BLaER1 treated with 17β-estradiol and CSF1 and Interleukin-3, amounts not matched to agents 10 nM and 100 nM (cell line): ENCODE measurements around the gene MC2R.

ENCODE experiments used
- H3K27ac ChIP-seq, 11 experiments: shearing (Covaris generic); formaldehyde crosslinking; 2 replicates each; pipeline ENCODE4 v1.8.1; 2022
- H3K27me3 ChIP-seq, 11 experiments: shearing (Covaris generic); formaldehyde crosslinking; 2 replicates each; pipeline ENCODE4 v1.8.1; 2022
- H3K36me3 ChIP-seq, 11 experiments: shearing (Covaris generic); formaldehyde crosslinking; 2 replicates each; pipeline ENCODE4 v1.8.1; 2022
- H3K4me1 ChIP-seq, 10 experiments: shearing (Covaris generic); formaldehyde crosslinking; 2 replicates each; pipeline ENCODE4 v1.8.1; 2022
- H3K4me2 ChIP-seq, 11 experiments: shearing (Covaris generic); formaldehyde crosslinking; 2 replicates each; pipeline ENCODE4 v1.8.1; 2022
- H3K4me3 ChIP-seq, 10 experiments: shearing (Covaris generic); formaldehyde crosslinking; 2 replicates each; pipeline ENCODE4 v1.8.1; 2022
- H3K9ac ChIP-seq, 11 experiments: shearing (Covaris generic); formaldehyde crosslinking; 2 replicates each; pipeline ENCODE4 v1.8.1; 2022
- H3K9me3 ChIP-seq, 11 experiments: shearing (Covaris generic); formaldehyde crosslinking; replicated peaks in 1 of 11; 2 replicates each; pipeline ENCODE4 v1.8.1; 2022
- H4K20me1 ChIP-seq, 11 experiments: shearing (Covaris generic); formaldehyde crosslinking; 2 replicates each; pipeline ENCODE4 v1.8.1; 2022
- Cebpa-rat ChIP-seq, 11 experiments: shearing (Covaris generic); IDR thresholded peaks; 2 replicates each; pipeline ENCODE4 v1.8.1; 2022

The MC2R gene

GRCh38 chr18:13900633-13901032, 14.7 kb downstream of the MC2R start:
- Histone ChIP-seq H4K20me1 (no peaks in the 10 kb centered on the region), H3K9ac (no peak overlapping the region), H3K9me3 (peaks cover 4 to 31% (median 13%) of the 10 kb centered on the region in 11 experiments; a peak in 11 of 22 replicates), H3K27me3 (no peaks in the 10 kb centered on the region), H3K27ac (no peak overlapping the region), H3K4me2 (no peak overlapping the region), H3K4me1 (no peaks in the 10 kb centered on the region), H3K4me3 (no peak overlapping the region), H3K36me3 (no peaks in the 10 kb centered on the region)
- no peak for TF ChIP-seq Cebpa-rat (IDR thresholded peaks at IDR 0.05)

DNA sequence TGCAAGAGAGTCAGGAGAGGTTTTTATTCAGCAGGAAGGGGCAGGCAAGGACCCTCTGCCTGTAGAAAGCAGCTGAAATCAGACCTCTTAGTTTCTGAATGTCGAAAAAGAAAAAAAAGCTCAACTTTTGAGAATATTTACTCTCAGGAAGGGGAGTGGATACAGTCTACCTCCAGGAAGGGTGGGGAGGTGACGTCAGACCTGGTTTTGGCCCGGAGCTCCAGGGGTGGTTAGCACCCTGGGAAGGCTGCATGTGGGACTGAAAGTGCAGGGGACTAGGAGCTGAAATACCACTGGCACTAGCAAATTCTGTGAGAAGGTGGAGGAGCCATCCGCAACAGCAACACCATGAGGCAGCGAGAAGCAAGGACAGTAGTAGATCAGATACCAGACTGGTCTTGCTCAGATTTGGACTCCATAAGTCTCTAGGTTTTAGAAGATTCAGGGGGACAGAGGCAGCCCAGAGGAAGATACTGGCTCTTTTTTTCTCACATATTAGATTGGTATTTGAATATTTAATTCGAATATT, 19.8 kb downstream of the MC2R start:
- Histone ChIP-seq H3K36me3 (no peaks in the 10 kb centered on the region), H3K4me1 (peaks cover 18 to 28% (median 23%) of the 10 kb centered on the region in 10 experiments), H3K4me2 (no peak overlapping the region), H3K27ac (no peak overlapping the region), H3K27me3 (no peaks in the 10 kb centered on the region), H3K9me3 (peaks cover under 1 to 19% (median 7%) of the 10 kb centered on the region in 11 experiments; a peak in 11 of 22 replicates), H3K9ac (no peak overlapping the region), H4K20me1 (no peaks in the 10 kb centered on the region), H3K4me3 (no peak overlapping the region)
- no peak for TF ChIP-seq Cebpa-rat (IDR thresholded peaks at IDR 0.05)

DNA sequence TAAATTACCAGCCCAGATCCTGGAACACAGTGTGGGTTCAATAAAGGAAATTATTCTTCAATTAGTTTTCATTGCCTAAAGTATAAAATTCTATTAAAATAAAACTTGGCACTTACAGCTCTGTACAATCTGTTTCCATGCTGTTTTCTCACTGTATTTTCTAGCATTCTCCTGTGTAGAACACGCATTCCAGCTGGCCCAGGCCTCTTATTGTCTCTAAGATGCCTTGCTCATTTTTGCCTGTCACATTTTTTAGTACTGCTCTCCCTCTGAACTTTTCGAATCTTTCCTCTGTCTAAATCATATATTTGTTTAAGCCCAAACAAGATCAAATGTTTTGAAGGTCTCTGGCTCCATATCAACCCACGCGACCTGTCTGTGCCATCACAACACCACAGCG, 20.8 kb downstream of the MC2R start:
- H3K9me3 ChIP-seq: peaks cover 0 to 8% (median under 1%) of the 10 kb centered on the region in 11 experiments; a peak in 6 of 22 replicates
- H3K4me1 ChIP-seq: peaks cover 18 to 28% (median 23%) of the 10 kb centered on the region in 10 experiments
- no peak overlapping the region for H3K4me3 ChIP-seq
- no peaks in the 10 kb centered on the region for H4K20me1 ChIP-seq
- no peak overlapping the region for H3K27ac ChIP-seq
- H3K36me3 ChIP-seq: no peaks in the 10 kb centered on the region
- H3K27me3 ChIP-seq: no peaks in the 10 kb centered on the region
- H3K4me2 ChIP-seq: peak overlapping the region in 3 of 11 experiments; percentile 37 to 66 (median 64); a peak in 4 of 22 replicates
- TF ChIP-seq Cebpa-rat (IDR thresholded peaks at IDR 0.05): no peak
- H3K9ac ChIP-seq: no peak overlapping the region

GRCh38 chr18:13893418-13893760, 21.9 kb downstream of the MC2R start:
- H3K4me3 ChIP-seq: no peak overlapping the region
- no peaks in the 10 kb centered on the region for H4K20me1 ChIP-seq
- no peaks in the 10 kb centered on the region for H3K36me3 ChIP-seq
- peak overlapping the region; percentile 37 to 74 (median 47); a peak in 21 of 22 replicates for H3K4me2 ChIP-seq
- peaks cover 23 to 31% (median 27%) of the 10 kb centered on the region in 10 experiments for H3K4me1 ChIP-seq
- TF ChIP-seq Cebpa-rat (IDR thresholded peaks at IDR 0.05): no peak
- 0 out of 22 replicates have a peak, but pooled peaks cover 0 to 2% (median 0%) of the 10 kb centered on the region in 11 experiments for H3K9me3 ChIP-seq
- peak overlapping the region in 8 of 11 experiments; percentile 5 to 62 (median 32); a peak in 12 of 22 replicates for H3K27ac ChIP-seq
- no peaks in the 10 kb centered on the region for H3K27me3 ChIP-seq
- H3K9ac ChIP-seq: peak overlapping the region in 2 of 11 experiments; percentile 19 to 42; a peak in 3 of 22 replicates

DNA sequence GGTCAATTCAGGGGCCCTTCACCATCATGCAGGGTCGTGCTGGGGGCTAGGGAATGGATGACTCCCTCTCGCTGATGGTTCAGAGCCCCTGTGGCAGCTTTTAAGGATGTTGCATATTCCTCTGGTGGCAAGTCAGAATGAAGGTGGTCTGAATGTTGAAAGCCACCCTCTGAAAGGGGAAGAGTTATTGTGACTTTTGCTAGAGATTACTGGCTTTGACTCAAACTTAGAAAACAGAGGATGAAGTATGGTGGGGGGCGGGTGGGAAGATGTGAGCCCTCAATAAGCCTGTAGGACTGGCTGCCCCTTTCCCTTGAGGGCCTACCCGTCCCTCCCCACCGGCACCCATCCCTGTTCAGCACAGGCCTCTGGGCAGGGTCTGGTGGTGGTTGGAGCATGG, 23.2 kb downstream of the MC2R start:
- Histone ChIP-seq H3K4me2 (peak overlapping the region; percentile 8 to 66 (median 43); a peak in 18 of 22 replicates), H3K36me3 (no peaks in the 10 kb centered on the region), H3K9ac (no peak overlapping the region), H3K4me3 (no peak overlapping the region), H3K27me3 (no peaks in the 10 kb centered on the region), H3K4me1 (peaks cover 25 to 37% (median 33%) of the 10 kb centered on the region in 10 experiments), H3K27ac (peak overlapping the region in 4 of 11 experiments; percentile 5 to 39 (median 24); a peak in 3 of 22 replicates), H3K9me3 (no peaks in the 10 kb centered on the region), H4K20me1 (no peaks in the 10 kb centered on the region)
- no peak for TF ChIP-seq Cebpa-rat (IDR thresholded peaks at IDR 0.05)

DNA sequence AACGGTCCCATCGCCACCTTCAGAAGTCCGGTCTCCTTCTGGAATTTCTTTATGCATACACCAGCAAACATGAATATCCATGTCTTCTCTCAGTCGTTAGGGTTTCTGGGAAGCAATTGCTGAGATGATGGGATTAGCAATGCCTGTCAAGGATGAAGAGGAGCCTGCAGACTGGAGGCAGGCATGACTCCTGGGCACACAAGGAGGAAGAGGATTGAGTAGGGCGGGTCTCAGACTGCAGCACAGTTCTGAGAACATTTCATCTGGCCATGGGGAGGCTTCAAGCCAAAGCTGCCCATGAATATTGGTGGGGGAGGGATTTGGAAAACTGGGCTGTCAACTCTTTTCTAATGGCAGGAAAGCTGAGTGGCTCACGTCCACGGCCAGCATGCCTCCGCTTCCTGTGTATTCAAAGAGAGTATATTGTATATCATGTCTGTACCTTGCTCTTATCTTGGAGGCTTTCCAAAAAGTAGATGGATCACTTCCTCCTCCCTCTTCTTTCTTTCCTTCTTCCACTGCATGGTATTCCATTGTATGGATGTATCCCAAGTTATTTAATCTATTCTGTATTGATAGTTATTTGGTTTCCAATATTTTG, 24.5 kb downstream of the MC2R start:
- Histone ChIP-seq H3K36me3 (no peaks in the 10 kb centered on the region), H3K27me3 (no peaks in the 10 kb centered on the region), H3K4me1 (peaks cover 25 to 37% (median 33%) of the 10 kb centered on the region in 10 experiments), H3K9ac (no peak overlapping the region), H3K4me3 (no peak overlapping the region), H3K27ac (no peak overlapping the region), H3K9me3 (no peaks in the 10 kb centered on the region), H3K4me2 (no peak overlapping the region), H4K20me1 (no peaks in the 10 kb centered on the region)
- TF ChIP-seq Cebpa-rat (IDR thresholded peaks at IDR 0.05): no peak

DNA sequence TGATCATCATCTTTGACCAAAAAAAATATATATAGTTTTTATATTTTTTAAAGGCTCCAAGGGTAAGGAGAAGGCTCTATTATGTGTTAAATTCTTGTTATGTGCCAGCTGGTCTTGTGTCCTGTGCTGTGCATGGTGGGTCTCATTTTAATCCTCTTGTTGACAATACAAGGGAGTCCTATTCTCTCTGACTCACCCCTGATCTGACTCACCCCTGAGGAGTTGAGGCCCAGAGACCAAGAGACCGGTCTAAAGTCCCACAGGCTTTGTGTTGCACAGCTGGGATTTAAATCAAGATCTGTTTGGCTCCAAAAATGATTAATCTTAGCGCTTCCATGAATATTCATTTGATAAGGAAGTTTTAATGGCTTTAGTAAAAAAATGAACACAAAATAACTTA, 25.7 kb downstream of the MC2R start:
- no peaks in the 10 kb centered on the region for H3K36me3 ChIP-seq
- no peak overlapping the region for H3K4me2 ChIP-seq
- TF ChIP-seq Cebpa-rat (IDR thresholded peaks at IDR 0.05): no peak
- no peaks in the 10 kb centered on the region for H3K9me3 ChIP-seq
- H3K4me1 ChIP-seq: peaks cover 25 to 37% (median 33%) of the 10 kb centered on the region in 10 experiments
- no peak overlapping the region for H3K4me3 ChIP-seq
- no peaks in the 10 kb centered on the region for H4K20me1 ChIP-seq
- H3K27me3 ChIP-seq: no peaks in the 10 kb centered on the region
- no peak overlapping the region for H3K9ac ChIP-seq
- H3K27ac ChIP-seq: no peak overlapping the region

GRCh38 chr18:13888191-13888716, 27.1 kb downstream of the MC2R start:
- Histone ChIP-seq H3K4me1 (peaks cover 13 to 29% (median 24%) of the 10 kb centered on the region in 10 experiments), H3K27me3 (no peaks in the 10 kb centered on the region), H3K27ac (peak overlapping the region in 1 of 11 experiments; percentile 26; a peak in 1 of 22 replicates), H3K4me3 (no peak overlapping the region), H3K9me3 (no peaks in the 10 kb centered on the region), H3K4me2 (peak overlapping the region in 8 of 11 experiments; percentile 39 to 67 (median 58); a peak in 17 of 22 replicates), H3K9ac (no peak overlapping the region), H3K36me3 (no peaks in the 10 kb centered on the region), H4K20me1 (no peaks in the 10 kb centered on the region)
- TF ChIP-seq Cebpa-rat (IDR thresholded peaks at IDR 0.05): no peak

GRCh38 chr18:13885009-13885408, 30.3 kb downstream of the MC2R start:
- no peaks in the 10 kb centered on the region for H3K27me3 ChIP-seq
- H3K4me2 ChIP-seq: no peak overlapping the region
- TF ChIP-seq Cebpa-rat (IDR thresholded peaks at IDR 0.05): no peak
- H3K4me1 ChIP-seq: peaks cover 0 to 15% (median 12%) of the 10 kb centered on the region in 10 experiments; a peak in 16 of 20 replicates
- H4K20me1 ChIP-seq: no peaks in the 10 kb centered on the region
- H3K9ac ChIP-seq: no peak overlapping the region
- no peaks in the 10 kb centered on the region for H3K9me3 ChIP-seq
- no peaks in the 10 kb centered on the region for H3K36me3 ChIP-seq
- no peak overlapping the region for H3K27ac ChIP-seq
- H3K4me3 ChIP-seq: no peak overlapping the region
